HG03025 (cell line): ENCODE data around the gene EXOC4.
"Not testable (repeated sequence)": the region's sequence is repeated elsewhere in the genome, so short reads cannot be mapped to it uniquely, and the experiment has no call there.

ENCODE experiments used
- ATAC-seq: cut with Tn5 transposase; IDR thresholded peaks from one replicate; pipeline ENCODE4 v1.9.1; 2021; ENCODE audit warnings: mild to moderate bottlenecking, moderate library complexity; ENCODE audit not compliant: unreplicated experiment, low FRiP score

Gene EXOC4

DNA sequence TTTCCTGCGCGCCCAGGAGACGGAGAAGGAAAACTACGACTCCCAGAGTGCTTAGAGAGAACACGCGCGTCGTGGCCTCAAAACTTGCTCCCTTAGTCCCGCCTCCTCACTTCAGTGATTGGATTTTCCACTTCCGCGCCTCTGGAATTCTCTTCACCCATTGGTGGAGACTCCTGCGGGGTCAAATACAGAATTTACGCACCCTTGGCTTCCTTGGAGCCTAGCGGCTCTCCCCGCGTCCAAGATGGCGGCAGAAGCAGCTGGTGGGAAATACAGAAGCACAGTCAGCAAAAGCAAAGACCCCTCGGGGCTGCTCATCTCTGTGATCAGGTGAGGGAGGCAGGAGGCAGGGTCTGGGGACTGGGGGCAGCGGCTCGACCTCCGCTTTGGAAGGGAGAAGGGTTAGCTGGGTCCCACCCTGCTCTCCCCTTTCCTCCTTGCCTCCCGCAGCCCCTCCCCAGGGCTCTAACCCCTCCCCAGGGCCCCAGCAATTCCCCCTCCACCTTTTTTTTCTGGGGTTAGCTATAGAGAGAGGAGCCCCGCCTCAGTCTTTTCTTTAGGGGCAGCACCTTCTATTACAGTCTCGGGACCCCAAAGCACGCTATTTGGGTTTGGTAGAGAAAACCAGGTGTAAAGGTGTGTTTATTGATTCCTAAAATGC is at the start of gene EXOC4:
TSS of gene EXOC4 (plus strand) at position 221 of the 661 bp plus-strand sequence.
- peak; percentile 99 for ATAC-seq

DNA sequence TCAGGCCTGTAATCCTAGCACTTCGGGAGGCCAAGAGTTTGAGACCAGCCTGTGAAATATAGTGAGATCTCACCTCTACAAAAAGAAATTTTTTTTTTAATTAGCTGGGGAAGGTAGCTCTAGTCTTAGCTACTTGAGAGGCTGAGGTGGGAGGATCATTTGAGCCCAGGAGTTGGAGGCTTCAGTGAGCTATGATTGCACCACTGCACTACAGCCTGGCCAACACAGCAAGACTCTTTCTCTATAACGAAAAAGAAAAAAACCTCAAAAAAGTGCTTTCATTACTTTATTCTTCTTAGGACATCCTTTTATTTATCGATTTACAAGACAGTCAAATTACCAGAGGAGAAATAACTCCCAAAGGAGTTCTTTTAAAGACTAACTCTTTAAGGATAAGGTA is 49.4 kb upstream of the EXOC4 start:
- no peak for ATAC-seq

DNA sequence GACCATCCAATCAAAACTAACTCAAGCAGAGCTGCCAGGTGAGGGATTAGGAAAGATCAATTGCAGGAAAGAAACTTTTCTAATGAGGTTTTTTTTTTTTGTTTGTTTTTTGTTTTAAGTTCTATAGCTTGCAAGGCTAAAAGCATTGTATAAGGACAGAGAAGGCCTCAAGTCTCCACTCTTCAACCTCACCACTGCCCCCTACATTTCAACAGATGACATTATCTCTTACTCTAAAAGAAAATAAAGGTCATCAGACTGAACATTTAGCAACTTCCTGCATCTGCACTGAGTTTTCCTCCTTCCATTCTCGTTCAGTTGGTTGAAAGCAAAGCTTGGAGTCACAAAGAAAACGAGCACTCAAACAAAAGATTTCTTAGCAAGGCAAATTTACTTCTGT is 45.2 kb upstream of the EXOC4 start:
- no peak for ATAC-seq

DNA sequence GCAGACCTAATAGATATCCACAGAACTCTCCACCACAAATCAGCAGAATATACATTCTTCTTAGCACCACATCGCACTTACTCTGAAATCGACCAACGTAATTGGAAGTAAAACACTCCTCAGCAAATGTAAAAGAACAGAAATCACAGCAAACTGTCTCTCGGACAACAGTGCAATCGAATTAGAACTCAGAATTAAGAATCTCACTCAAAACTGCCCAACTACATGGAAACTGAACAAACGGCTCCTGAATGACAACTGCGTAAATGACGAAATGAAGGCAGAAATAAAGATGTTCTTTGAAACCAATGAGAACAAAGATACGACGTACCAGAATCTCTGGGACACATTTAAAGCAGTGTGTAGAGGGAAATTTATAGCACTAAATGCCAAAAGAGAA is 42.1 kb upstream of the EXOC4 start:
- not testable (repeated sequence) for ATAC-seq

DNA sequence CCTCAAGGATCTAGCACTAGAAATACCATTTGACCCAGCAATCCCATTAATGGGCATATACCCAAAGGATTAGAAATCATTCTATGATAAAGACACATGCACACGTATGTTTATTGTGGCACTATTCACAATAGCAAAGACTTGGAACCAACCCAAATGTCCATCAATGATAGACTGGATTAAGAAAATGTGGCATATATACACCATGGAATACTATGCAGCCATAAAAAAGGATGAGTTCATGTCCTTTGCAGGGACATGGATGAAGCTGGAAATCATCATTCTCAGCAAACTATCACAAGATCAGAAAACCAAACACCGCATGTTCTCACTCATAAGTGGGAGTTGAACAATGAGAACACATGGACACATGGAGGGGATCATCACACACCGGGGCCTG is 39.1 kb upstream of the EXOC4 start:
- ATAC-seq: not testable (repeated sequence)

DNA sequence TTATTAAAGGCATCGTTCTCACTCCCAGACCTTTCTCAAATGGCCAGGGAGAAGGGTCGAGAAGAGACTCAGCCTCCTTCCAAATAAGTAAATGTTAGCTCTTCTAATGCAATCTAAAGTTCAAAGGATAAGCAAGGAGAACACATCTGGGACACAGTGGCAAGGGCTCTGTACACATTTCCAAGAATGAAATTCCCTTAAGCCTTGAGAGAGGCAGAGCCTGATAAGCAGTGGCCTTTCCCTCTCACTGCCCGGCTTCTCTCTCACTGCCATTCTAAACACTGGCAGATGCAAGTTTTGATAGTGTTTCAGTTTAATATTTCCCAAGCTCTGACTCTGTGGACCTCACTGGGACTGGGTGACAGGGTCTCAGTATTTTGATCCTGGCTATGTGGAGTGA is 35.1 kb upstream of the EXOC4 start:
- ATAC-seq: no peak

DNA sequence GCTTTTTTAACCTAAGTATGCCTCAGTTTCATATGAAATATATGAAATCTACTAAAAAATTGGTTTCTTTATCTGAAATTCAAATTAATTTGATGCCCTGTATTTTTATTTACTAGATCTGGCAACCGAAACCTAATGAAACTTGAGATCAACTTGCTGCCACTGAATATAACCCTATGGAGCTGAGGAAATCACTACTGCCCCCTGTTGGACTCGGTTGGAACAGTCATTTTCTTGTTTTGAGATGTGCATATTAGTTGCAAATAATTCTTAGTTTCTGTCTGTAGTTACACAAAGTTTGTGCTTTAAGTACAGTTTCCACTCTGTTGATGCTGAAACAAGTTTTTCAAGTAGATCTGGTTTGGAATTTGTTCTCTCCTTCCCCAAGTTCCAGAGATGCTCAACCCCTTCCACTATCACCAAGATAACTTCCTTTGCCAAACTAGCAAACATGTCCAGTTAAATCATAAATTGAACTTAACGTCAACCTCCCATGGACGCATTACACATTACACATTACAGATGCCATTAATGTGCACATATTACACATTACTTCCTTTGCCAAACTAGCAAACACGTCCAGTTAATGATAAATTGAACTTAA is 22.2 kb upstream of the EXOC4 start:
- no peak for ATAC-seq

DNA sequence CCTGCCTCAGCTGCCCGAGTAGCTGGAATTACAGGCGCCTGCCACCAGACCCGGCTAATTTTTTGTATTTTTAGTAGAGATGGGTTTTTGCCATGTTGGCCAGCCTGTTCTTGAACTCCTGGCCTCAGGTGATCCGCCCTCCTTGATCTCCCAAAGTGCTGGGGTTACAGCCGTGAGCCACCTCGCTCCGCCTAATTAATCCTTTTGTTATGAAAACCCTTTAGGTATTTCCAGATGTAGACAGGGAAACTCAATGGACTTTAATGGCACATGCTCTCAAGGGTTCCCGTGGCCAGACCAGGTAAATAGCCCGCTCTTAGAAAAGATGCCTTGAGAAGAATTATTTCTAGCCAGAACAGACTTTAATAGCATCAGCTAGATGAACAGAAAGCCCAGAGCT is 19.7 kb upstream of the EXOC4 start:
- ATAC-seq: no peak

DNA sequence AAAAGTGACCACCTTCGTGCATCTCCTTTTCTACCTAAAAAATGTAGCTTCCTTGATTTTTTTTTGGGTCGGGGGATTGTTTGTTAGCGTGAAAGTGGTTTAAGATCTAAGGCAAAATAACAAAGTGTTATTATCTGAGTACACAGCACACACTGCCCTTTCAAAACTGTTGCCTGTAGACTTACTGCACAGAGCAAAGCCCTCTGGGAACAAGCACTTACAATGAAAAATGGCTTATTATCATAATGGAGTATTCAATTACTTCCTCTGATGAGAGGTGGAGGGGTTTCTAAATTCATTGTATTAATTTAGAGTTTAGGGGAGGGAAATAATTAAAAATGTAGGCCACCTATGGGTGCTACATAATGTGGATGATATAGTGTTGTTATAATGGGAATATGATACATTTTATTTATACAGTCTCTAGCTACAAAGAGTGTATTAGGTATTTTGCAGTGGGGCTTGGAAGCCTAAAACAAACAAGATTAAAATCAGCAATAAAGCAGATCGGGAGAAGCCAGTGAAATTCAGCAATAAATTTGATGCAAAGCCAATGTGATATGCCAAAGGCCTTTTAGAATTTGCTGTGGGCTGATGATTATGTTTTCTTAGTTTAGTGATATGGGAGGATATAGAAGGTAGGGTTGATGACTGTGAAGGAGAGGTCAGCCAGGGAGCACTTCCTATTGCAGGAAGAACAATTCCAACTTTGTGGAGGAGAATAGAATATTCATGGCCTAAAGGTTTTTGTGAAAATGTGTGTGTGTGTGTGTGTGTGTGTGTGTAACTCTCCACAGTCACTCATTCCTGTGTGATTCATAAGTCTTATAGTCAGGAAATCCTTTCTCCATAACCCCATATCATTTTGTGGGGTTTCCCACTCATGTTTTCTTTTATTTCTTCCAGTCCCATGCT is 17.7 kb upstream of the EXOC4 start:
- no peak for ATAC-seq

DNA sequence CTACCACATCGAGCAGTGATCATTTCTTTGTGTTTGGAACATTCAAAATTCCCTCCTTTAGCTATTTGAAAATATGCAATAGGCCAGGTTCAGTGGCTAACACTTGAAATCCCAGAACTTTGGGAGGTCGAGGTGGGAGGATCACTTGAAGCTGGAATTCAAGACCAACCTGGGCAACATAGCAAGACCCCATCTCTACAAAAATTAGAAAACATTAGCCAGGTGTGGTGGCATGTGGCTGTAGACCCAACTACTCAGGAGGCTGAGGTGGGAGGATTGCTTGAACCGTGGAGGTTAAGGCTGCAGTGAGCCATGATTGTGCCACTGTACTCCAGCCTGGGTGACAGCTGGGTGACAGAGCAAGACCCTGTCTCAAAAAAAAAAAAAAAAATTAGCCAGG is 15.3 kb upstream of the EXOC4 start:
- no peak for ATAC-seq

DNA sequence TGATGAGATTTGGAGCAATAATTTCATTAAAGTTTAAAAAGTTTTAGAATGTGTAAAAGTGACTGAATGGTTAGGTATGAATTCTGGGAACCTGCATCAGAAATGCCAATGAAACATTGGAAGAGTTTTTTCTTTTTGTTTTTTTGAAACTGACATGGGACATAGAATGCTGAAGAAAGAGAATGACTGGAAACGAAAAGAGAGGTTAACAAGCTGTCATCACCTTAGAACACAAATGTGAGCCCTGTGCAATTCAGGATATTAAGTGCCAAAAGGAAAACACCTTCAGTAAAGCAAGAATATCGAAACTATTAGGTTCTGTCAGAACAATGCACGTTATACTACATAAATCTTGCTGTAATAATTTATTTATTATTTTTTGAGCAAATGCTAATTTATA is 12.6 kb upstream of the EXOC4 start:
- no peak for ATAC-seq

DNA sequence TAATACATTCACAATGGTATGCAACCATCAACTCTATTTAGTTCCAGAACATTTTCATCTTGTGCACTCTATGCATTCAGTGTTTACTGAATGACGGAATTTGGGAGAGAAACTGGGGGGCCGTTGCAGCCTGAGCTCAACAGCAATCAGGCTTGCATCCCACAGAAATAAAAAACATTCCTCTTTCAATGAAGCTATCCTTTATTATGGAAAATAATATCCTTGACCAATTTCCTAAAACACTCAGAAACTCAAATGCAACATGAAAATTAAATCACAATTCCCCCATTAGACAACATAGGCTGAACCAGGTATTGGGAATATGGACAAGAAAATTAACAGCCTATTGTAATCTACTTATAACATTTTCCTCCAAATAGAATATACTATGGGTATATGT is 6.3 kb upstream of the EXOC4 start:
- no peak for ATAC-seq

DNA sequence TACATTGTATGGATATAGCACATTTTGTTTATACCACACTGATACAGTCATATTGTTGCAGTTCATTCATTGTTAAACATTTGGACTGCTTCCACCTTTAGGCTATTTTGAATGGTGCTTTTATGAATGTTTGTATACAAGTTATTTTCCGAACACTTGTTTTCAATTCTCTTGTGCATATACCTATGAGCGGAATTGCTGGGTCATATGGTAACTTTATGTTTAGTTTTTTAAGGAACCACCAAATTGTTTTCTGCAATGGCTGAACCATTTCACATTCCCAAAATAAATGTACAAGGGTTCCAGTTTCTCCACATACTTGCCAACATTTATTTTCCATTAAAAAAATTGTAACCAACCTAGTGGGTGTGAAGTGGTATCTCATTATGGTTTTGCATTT is 4.0 kb upstream of the EXOC4 start:
- ATAC-seq: no peak

DNA sequence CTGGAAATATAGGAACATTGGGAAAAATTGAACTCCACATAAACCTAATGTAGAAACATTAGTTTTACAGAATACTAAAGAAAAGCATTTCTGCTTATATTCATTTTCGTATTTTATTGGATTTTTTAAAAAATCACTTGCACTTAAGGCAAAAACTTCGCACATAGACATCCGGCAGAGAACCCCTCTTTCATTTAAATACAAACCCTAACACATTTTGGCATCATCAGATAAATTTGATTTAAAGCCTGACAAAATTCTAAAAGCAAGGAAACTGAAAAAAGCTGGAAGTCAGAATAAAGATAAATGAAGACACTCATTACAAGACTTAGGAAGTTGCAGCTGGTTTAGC is 396 bp upstream of the EXOC4 start:
- no peak for ATAC-seq

DNA sequence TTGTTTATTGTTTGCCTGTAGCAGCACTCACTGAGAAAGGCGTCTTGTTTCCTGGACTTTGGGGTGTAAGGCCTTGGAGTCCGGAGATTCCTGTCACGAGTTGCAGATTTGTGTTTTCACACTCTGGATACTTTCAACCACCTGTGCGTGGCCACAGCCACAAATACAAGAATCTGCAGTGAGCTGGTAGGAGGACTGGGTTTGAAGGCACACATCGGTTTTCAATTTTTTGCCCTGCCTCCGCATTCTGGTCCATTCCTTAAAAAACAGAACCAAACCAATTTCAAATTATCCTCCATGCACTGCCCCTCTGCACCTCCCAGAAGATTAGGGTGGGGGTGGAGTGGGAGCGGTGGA is 619 bp downstream of the EXOC4 start:
- ATAC-seq: no peak

DNA sequence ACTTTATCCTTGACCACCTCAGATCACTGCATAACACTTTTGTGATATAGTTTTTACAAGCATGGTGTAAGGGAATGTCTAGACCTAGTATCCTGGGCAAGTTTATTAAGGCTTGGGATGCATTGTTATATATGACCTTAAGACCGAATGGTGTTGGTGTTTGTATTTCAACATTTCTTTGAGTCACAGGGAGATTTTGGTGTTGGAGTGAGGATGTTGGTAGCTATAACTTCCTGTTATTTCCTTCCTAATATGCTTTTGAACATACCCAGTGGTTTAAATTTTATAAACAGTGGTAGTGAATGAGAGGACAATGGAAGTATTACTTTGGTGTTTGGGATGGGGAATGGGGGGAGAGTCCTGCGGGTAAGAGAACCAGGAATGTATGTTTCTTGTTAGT is 2.6 kb downstream of the EXOC4 start:
- ATAC-seq: no peak

DNA sequence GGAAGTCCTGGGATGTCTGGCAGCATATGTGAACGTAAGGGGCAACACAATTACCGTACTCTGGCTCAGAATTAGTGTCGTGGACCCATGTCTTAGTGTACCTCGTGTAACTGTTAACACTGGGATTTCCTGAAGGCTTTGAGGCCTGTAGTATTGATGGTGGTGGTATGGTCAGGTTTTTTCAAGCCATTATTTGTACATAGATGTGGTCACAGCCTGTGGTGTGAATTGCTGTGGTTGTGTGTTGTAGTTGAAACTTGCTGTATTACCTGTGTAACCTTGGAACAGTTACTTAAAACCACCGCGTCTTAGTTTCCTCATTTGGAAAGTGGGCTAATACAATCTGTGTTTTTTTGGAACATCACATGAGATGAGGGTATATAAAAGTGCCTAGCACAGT is 5.3 kb downstream of the EXOC4 start:
- no peak for ATAC-seq

DNA sequence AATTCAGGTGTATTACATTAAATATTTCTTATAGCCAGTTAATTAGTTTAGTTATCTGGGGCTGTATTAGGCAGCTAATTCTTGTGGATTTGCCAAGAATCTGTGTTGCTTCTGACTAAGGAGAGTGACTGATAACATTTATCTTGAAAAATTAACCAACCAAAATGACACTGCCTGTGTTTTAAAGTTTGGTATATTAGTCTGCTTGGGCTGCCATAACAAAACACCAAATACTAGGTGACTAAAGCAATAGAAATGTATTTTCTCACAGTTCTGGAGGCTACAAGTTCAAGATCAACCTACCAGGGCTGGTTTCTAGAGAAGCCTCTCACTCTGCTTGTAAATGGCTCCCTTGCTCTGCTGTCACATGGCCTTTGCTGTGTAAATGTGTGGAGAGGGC is 12.9 kb downstream of the EXOC4 start:
- no peak for ATAC-seq

DNA sequence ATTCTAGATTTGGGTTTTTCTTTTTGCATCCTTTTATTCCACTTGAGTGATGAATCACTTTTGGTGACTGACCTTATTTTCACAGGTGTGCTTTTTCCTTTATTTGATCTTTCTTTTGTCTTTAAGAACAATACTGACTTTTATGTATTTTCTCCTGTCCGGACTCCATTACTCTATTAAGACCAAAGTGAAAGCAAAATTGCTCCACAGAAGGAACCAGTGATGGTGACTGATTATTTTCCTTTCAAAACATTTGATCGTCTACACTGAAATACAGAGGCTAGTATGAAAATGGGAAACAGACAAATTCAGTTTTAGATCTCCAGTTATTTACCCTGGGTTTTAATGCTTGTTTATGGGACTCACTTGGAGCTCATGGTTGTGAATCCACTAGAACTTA is 15.5 kb downstream of the EXOC4 start:
- no peak for ATAC-seq

DNA sequence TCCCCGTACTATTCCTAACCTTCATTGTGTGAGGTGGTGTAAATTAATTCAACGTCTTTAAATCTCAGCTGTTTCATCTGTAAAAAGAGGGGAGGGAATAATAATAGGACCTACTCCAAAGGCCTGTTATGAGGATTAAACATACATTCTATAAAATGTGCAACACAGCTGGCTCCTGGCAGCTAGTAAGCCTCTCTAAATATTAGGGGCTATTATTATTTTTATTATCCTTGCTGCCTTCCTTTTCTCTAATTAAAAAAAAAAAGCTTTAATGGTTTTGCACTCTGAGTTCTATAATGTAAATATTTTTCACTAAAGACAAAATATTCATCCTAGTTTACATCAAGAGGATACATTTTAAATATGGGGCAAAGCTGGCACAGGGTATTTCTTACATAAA is 19.5 kb downstream of the EXOC4 start:
- ATAC-seq: no peak

DNA sequence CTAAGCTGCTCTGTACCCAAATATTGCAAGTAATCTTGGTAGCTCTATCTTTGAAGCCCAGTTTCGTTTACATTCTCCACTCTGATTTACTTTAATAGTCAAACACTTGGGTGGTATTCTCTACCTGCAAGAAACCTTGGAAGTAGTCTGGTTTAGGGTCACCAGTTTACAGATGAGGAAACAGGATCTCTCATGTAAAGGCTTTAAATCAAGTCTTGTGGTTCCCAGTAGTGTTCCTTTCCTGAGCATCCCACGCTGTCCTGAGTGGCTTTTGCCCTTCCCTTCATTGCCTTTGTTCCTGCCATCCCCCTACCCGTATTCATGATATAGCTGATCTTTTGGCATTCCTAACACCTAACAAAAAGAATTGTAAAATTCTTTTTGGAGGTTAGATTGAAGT is 20.3 kb downstream of the EXOC4 start:
- no peak for ATAC-seq

DNA sequence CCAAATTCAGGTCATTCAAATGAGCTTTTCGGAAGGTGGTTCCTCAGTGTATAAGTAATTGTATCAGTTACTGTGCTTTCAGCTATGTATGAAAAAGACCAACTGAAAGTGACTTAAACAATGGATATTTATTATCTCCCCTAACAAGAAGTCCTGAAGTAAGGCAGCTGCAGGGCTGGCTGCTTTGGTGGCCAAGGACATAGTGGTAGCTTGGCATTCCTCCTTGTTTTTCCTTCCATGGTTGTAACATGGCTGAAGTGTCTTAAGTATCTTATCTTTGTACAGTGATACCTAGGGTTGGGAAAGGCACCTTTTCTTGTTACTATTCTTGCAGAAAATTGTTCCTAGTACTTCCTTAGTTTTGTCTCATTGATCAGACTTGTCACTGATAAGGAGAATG is 21.4 kb downstream of the EXOC4 start:
- ATAC-seq: no peak
